Stimulated activated memory B cell treated with anti-CD40 and anti-IgM and Interleukin-4, amounts not matched to agents 10 μg/mL and 1 μg/mL and 100 μg/mL, for 72 hours (primary cell): ENCODE results near the gene CACNA1G.
A peak's percentile ranks its signal among the peaks of the same experiment; 100 is the strongest.

ENCODE experiments used
- ATAC-seq: fragments of 150-1000 bp; cut with Tn5 transposase; 2 replicates; pipeline ENCODE4 v1.10.0; 2021
- H3K27ac Mint-ChIP-seq: one replicate; pipeline ENCODE4 v1.8.0; 2022; ENCODE audit warnings: mild to moderate bottlenecking, mixed read lengths
- H3K27me3 Mint-ChIP-seq: one replicate; pipeline ENCODE4 v1.8.0; 2022; ENCODE audit warnings: mixed read lengths
- H3K36me3 Mint-ChIP-seq: one replicate; pipeline ENCODE4 v1.8.0; 2022; ENCODE audit warnings: mixed read lengths
- H3K4me1 Mint-ChIP-seq: one replicate; pipeline ENCODE4 v1.8.0; 2022; ENCODE audit warnings: mixed read lengths
- H3K4me3 Mint-ChIP-seq: one replicate; pipeline ENCODE4 v1.8.0; 2022; ENCODE audit warnings: mild to moderate bottlenecking, moderate library complexity, mixed read lengths
- H3K9me3 Mint-ChIP-seq: one replicate; pipeline ENCODE4 v1.8.0; 2022; ENCODE audit warnings: mixed read lengths

Gene CACNA1G

GRCh38 chr17:50550661-50551432, 9.7 kb upstream of the CACNA1G start:
- H3K36me3 Mint-ChIP-seq = peaks cover 45% of the 10 kb centered on the region
- no peak for ATAC-seq
- H3K27me3 Mint-ChIP-seq = no peaks in the 10 kb centered on the region
- peaks cover 25% of the 10 kb centered on the region for H3K4me1 Mint-ChIP-seq
- no peak overlapping the region for H3K27ac Mint-ChIP-seq
- H3K4me3 Mint-ChIP-seq = no peak overlapping the region
- H3K9me3 Mint-ChIP-seq = no peaks in the 10 kb centered on the region

GRCh38 chr17:50551433-50551815, 9.1 kb upstream of the CACNA1G start:
- Mint-ChIP-seq H3K4me3 (no peak overlapping the region), H3K27ac (no peak overlapping the region), H3K4me1 (peaks cover 22% of the 10 kb centered on the region), H3K9me3 (no peaks in the 10 kb centered on the region), H3K36me3 (peaks cover 51% of the 10 kb centered on the region), H3K27me3 (peaks cover under 1% of the 10 kb centered on the region)
- no peak for ATAC-seq

GRCh38 chr17:50551884-50552283, 8.6 kb upstream of the CACNA1G start:
- Mint-ChIP-seq H3K27ac (no peak overlapping the region), H3K36me3 (peaks cover 55% of the 10 kb centered on the region), H3K4me3 (no peak overlapping the region), H3K4me1 (peaks cover 17% of the 10 kb centered on the region), H3K27me3 (peaks cover 5% of the 10 kb centered on the region), H3K9me3 (no peaks in the 10 kb centered on the region)
- no peak for ATAC-seq

- no peak overlapping the region for H3K4me3 Mint-ChIP-seq
- no peak for ATAC-seq
- H3K36me3 Mint-ChIP-seq = peaks cover 55% of the 10 kb centered on the region
- H3K27me3 Mint-ChIP-seq = peaks cover 29% of the 10 kb centered on the region
- H3K4me1 Mint-ChIP-seq = peaks cover 18% of the 10 kb centered on the region
- no peak overlapping the region for H3K27ac Mint-ChIP-seq
- H3K9me3 Mint-ChIP-seq = no peaks in the 10 kb centered on the region
Measured at GRCh38 chr17:50554201-50554600, 6.3 kb upstream of the CACNA1G start.

GRCh38 chr17:50556803-50557202, 3.7 kb upstream of the CACNA1G start:
- H3K9me3 Mint-ChIP-seq = no peaks in the 10 kb centered on the region
- H3K36me3 Mint-ChIP-seq = peaks cover 42% of the 10 kb centered on the region
- H3K4me3 Mint-ChIP-seq = no peak overlapping the region
- ATAC-seq = no peak
- H3K27ac Mint-ChIP-seq = no peak overlapping the region
- peaks cover 30% of the 10 kb centered on the region for H3K4me1 Mint-ChIP-seq
- peaks cover 43% of the 10 kb centered on the region for H3K27me3 Mint-ChIP-seq

- no peak for ATAC-seq
- Mint-ChIP-seq H3K4me1 (peaks cover 24% of the 10 kb centered on the region), H3K27me3 (peaks cover 51% of the 10 kb centered on the region), H3K27ac (no peak overlapping the region), H3K4me3 (no peak overlapping the region), H3K9me3 (no peaks in the 10 kb centered on the region), H3K36me3 (peaks cover 36% of the 10 kb centered on the region)
Measured at GRCh38 chr17:50557630-50558029, 2.9 kb upstream of the CACNA1G start.

- Mint-ChIP-seq H3K9me3 (no peaks in the 10 kb centered on the region), H3K27me3 (peaks cover 56% of the 10 kb centered on the region), H3K36me3 (peaks cover 33% of the 10 kb centered on the region), H3K27ac (no peak overlapping the region), H3K4me3 (peak overlapping the region; percentile 30), H3K4me1 (peaks cover 24% of the 10 kb centered on the region)
- ATAC-seq = no peak
Measured at GRCh38 chr17:50558091-50558490, 2.4 kb upstream of the CACNA1G start.

GRCh38 chr17:50558581-50558940, 2.0 kb upstream of the CACNA1G start:
- H3K27ac Mint-ChIP-seq = no peak overlapping the region
- ATAC-seq = no peak

GRCh38 chr17:50558941-50559614, 1.4 kb upstream of the CACNA1G start:
- peaks cover 65% of the 10 kb centered on the region for H3K27me3 Mint-ChIP-seq
- H3K4me3 Mint-ChIP-seq = peak overlapping the region; percentile 60
- peaks cover 24% of the 10 kb centered on the region for H3K4me1 Mint-ChIP-seq
- H3K27ac Mint-ChIP-seq = no peak overlapping the region
- H3K36me3 Mint-ChIP-seq = peaks cover 25% of the 10 kb centered on the region
- ATAC-seq = no peak
- no peaks in the 10 kb centered on the region for H3K9me3 Mint-ChIP-seq

More at GRCh38 chr17:50558581-50558940, 2.0 kb upstream of the CACNA1G start:
- H3K4me1 Mint-ChIP-seq = peaks cover 24% of the 10 kb centered on the region
- H3K27me3 Mint-ChIP-seq = peaks cover 59% of the 10 kb centered on the region
- H3K9me3 Mint-ChIP-seq = no peaks in the 10 kb centered on the region
- peak overlapping the region; percentile 60 for H3K4me3 Mint-ChIP-seq
- H3K36me3 Mint-ChIP-seq = peaks cover 28% of the 10 kb centered on the region

GRCh38 chr17:50559674-50560184, 786 bp upstream of the CACNA1G start:
- H3K4me1 Mint-ChIP-seq = peaks cover 25% of the 10 kb centered on the region
- H3K27ac Mint-ChIP-seq = no peak overlapping the region
- H3K36me3 Mint-ChIP-seq = peaks cover 21% of the 10 kb centered on the region
- H3K4me3 Mint-ChIP-seq = peak overlapping the region; percentile 85
- peaks cover 71% of the 10 kb centered on the region for H3K27me3 Mint-ChIP-seq
- H3K9me3 Mint-ChIP-seq = no peaks in the 10 kb centered on the region
- peak; percentile 36 for ATAC-seq

GRCh38 chr17:50560931-50561745, 623 bp downstream of the CACNA1G start:
- Mint-ChIP-seq H3K27ac (no peak overlapping the region), H3K27me3 (peaks cover 85% of the 10 kb centered on the region), H3K36me3 (peaks cover 7% of the 10 kb centered on the region), H3K4me1 (peaks cover 37% of the 10 kb centered on the region), H3K4me3 (peak overlapping the region; percentile 85), H3K9me3 (no peaks in the 10 kb centered on the region)
- ATAC-seq = no peak

GRCh38 chr17:50561746-50562141, 1.2 kb downstream of the CACNA1G start:
- Mint-ChIP-seq H3K27me3 (peaks cover 86% of the 10 kb centered on the region), H3K9me3 (no peaks in the 10 kb centered on the region), H3K27ac (no peak overlapping the region), H3K4me3 (no peak overlapping the region), H3K4me1 (peaks cover 37% of the 10 kb centered on the region), H3K36me3 (peaks cover under 1% of the 10 kb centered on the region)
- ATAC-seq = no peak

GRCh38 chr17:50562242-50563091, 2.0 kb downstream of the CACNA1G start:
- Mint-ChIP-seq H3K9me3 (no peaks in the 10 kb centered on the region), H3K4me3 (peak overlapping the region; percentile 3), H3K27ac (no peak overlapping the region), H3K4me1 (peaks cover 37% of the 10 kb centered on the region), H3K27me3 (peaks cover 86% of the 10 kb centered on the region), H3K36me3 (no peaks in the 10 kb centered on the region)
- ATAC-seq = no peak

GRCh38 chr17:50563092-50563511, 2.6 kb downstream of the CACNA1G start:
- H3K4me3 Mint-ChIP-seq = no peak overlapping the region
- peaks cover 37% of the 10 kb centered on the region for H3K4me1 Mint-ChIP-seq
- peaks cover 86% of the 10 kb centered on the region for H3K27me3 Mint-ChIP-seq
- no peaks in the 10 kb centered on the region for H3K36me3 Mint-ChIP-seq
- no peaks in the 10 kb centered on the region for H3K9me3 Mint-ChIP-seq
- no peak overlapping the region for H3K27ac Mint-ChIP-seq
- no peak for ATAC-seq
